NT2/D1 (cell line): ENCODE data around the gene CHMP6.

ENCODE experiments used
- SUZ12 ChIP-seq: IDR thresholded peaks from 2 replicates; pipeline ENCODE4 v1.6.1; 2011; ENCODE audit not compliant: insufficient read length, insufficient read depth; ENCODE audit errors: extremely low read depth
- YY1 ChIP-seq: IDR thresholded peaks from 2 replicates; pipeline ENCODE4 v1.6.1; 2011; ENCODE audit not compliant: insufficient read length, insufficient read depth

DNA sequence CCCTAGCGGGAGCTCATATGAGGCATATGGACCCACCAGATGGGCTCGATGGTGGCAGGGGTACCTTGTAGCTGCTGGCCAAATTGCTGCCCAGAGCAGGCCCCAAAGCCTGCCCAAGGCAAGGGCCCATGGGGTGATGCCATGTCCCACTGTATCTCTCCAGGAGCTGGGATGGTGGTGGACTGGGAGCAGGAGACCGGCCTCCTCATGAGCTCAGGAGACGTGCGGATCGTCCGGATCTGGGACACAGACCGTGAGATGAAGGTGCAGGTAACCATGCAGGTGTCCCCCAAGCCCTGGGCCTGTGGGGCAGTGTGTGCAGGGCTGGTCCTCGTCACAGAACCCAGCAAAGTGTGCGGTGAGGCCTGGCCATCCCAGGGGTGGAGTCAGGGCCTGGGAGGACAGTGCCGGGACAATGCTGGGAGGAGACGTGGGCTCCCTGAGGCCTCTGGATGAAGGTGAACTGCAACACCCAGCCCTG is 34.1 kb upstream of the CHMP6 start:
- TF ChIP-seq YY1 = no peak
- no peak for TF ChIP-seq SUZ12
